ENCODE results near the gene OSBPL9.

DNA sequence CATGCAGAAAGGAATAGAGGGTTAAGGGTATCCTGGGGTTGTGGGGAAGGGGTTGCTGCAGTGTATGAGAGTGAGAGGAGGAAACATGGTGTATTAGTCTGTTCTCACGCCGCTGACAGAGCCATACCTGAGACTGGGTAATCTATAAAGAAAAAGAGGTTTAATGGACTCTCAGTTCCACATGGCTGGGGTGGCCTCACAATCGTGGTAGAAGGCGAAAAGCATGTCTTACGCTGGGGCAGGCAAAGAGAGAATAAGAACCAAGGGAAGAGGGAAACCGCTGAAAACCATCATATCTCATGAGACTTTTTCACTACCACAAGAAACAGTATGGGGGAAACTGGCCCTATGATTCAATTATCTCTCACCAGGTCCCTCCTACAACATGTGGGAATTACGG is 17.7 kb downstream of the OSBPL9 start:
- TF ChIP-seq, protein P1, sequence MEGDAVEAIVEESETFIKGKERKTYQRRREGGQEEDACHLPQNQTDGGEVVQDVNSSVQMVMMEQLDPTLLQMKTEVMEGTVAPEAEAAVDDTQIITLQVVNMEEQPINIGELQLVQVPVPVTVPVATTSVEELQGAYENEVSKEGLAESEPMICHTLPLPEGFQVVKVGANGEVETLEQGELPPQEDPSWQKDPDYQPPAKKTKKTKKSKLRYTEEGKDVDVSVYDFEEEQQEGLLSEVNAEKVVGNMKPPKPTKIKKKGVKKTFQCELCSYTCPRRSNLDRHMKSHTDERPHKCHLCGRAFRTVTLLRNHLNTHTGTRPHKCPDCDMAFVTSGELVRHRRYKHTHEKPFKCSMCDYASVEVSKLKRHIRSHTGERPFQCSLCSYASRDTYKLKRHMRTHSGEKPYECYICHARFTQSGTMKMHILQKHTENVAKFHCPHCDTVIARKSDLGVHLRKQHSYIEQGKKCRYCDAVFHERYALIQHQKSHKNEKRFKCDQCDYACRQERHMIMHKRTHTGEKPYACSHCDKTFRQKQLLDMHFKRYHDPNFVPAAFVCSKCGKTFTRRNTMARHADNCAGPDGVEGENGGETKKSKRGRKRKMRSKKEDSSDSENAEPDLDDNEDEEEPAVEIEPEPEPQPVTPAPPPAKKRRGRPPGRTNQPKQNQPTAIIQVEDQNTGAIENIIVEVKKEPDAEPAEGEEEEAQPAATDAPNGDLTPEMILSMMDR (IDR thresholded peaks at IDR 0.05): no peak
- TF ChIP-seq POLR2AphosphoS5 (IDR thresholded peaks at IDR 0.05) (no peak), POLR2A (IDR thresholded peaks at IDR 0.05) (no peak), EP300 (IDR thresholded peaks at IDR 0.05) (no peak)
